ENCODE data around the gene RBBP8NL.

The RBBP8NL gene

DNA sequence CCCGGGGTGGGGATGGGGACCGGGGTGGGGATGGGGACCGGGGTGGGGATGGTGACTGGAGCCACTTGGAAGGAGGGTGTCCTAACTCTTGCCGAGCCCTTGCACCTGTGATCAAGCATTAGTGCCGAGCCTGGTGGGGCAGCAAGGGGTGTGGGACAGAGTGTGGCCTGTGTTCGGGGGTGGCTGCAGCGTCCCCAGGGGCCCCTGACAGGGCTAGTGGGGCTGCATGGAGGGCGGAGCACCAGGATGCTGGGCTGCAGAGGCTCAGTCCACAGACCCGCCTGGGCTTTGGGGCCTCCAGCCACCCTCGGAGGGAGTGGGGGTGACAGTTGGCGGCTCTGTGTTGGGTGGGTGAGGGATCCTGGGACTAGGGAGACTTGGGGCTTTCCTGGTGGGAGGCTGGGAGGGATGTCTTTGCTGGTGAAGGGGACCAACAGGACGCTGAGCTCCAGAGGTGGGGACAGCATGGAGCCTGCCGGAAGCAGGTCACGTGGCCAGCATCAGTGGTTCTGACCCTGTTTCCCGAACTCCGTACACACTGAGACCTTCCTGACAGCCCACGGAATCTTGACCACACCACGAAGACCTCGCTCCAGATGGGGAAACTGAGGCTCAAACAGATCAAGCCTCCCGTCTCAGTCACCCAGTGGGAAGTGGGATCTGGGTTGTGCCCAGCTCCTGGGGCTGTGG, 4.6 kb downstream of the RBBP8NL start:
- no peak for DNase-seq (ENCODE audit: low read depth, low spot score)

DNA sequence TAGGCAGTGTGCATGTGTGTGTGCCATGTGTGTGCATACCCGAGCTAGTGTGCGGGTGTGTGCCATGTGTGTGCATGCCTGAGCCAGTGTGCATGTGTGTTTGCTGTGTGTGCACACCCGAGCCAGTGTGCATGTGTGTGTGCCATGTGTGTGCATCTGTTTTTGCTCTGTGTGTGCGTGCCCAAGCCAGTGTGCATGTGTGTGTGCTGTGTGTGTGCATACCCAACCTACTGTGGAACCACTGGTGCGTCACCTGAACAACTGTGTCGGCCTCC, 5.7 kb downstream of the RBBP8NL start:
- no peak for DNase-seq (ENCODE audit: low read depth, low spot score)

DNA sequence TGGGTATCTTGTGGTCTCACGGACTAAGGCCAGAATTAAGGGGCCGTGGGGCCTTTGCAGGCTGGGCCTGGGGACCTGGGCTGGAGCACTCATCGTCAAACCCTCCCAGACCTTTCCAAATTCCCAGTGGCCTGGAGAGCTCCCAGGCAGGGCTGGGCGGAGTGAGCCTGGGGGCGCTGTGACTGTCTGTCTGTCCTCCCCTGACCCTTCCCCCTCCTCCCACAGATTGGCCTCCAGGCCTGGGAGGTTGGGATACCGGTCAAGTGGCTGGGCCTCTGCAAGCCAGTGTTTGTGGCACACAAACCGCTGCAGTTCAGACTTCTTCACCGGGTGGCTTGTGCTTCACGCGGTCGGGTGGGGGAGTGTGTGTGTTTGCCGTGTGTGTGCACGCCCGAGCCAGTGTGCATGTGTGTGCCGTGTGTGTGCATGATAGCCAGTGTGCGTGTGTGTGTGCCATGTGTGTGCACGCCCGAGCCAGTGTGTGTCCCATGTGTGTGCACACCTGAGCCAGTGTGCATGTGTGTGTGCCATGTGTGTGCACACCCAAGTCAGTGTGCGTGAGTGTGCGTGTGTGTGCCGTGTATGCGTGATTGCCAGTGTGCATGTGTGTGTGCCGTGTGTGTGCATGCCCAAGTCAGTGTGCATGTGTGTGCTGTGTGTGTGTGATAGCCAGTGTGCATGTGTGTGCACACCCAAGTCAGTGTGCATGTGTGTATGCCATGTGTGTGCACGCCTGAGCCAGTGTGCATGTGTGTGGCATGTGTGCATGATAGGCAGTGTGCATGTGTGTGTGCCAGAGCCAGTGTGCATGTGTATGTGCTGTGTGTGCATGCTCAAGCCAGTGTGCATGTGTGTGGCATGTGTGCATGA, 6.3 kb downstream of the RBBP8NL start:
- DNase-seq (ENCODE audit: low read depth, low spot score) = no peak

DNA sequence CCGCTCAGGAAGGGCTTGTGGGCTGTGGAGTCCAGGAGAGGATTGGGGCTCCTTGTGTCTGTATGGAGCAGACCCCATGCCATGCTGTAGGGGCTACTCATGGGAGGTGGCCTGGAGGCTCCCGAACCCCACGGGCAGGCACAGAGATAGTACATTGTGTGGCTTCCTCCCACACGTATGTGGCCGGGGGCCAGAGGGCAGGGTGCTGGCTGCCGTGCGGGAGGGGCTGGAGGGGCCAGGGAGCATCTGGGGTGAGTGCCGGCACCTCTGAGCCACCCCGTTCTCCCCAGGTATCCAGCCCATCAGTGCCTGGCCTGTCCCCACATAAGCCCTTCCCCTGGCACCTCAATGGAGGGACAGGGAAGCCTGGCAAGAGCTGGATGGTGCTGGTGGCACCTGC, 7.6 kb downstream of the RBBP8NL start:
- no peak for DNase-seq (ENCODE audit: low read depth, low spot score)

DNA sequence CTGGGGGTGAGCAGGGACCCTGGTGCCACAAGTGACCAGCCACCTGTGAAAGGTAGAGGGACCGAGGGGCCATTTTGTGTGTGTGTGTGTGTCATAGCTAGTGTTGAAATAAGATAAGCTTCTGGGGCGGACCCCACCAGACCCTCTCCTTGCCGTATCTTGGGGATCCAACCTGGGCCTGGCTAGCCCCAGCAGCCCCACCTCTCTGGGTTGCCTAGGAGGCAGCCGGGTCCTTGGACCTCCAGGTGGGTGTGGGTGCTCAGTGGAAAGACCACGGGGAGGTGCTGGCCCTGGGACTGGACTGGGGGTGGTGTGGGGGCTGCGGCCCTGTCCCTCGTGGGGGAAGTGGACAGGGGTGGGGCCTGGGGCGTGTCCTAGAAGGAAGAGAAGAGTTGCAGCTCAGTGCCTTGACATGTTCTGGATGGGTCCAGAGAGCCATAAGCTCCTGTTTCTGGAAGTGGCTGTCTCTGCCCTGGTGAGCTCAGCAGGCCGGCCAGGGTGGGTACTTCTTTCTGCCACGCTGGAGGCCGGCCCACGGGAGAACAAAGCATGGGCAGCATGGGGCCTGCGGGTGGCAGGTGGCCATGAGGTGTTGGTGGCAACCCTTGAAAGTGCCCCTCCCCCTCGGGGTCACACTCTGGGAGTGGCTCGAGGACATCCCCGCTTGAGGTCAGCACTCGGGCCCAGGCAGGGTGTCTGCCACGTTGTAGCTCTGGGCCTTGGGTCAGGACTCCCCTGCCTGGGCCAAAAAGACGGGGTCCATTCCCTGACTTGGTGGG, 8.4 kb downstream of the RBBP8NL start:
- DNase-seq (ENCODE audit: low read depth, low spot score) = no peak

DNA sequence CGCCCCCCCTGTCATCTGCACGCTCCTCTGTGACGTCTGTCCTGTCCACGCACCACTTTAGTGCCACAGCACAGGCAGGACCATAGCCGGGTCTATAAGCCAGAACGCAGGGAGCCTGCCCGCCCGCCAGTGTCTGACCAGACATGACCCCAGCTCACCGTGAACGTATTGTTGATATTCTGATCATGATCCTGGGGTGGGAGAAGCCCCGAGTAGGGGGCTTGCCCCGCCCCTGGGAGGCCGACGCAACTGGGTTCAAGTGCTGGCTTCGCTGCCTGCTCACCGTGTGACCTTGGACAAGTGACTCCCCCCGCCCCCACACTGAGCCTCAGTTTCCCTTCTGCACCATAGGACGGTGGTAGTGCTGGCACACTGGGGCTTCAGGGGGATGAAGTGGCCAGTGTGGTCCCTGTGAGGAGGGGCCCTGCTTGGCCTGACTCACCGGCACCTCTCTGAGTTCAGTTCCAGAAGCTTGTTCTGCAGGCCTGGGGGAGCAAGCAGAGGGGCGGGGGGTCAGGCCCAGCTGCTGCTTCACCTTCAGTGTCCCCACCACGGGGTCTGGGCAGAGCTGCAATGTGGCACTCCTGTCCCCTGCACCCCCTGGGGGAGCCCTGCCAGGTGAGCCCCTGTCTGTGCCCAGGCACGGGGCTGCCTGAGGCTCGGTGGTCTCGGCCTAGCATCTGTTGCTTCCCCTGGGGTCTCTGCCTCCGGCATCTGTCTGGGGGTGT, 9.2 kb downstream of the RBBP8NL start:
- DNase-seq (ENCODE audit: low read depth, low spot score) = no peak

DNA sequence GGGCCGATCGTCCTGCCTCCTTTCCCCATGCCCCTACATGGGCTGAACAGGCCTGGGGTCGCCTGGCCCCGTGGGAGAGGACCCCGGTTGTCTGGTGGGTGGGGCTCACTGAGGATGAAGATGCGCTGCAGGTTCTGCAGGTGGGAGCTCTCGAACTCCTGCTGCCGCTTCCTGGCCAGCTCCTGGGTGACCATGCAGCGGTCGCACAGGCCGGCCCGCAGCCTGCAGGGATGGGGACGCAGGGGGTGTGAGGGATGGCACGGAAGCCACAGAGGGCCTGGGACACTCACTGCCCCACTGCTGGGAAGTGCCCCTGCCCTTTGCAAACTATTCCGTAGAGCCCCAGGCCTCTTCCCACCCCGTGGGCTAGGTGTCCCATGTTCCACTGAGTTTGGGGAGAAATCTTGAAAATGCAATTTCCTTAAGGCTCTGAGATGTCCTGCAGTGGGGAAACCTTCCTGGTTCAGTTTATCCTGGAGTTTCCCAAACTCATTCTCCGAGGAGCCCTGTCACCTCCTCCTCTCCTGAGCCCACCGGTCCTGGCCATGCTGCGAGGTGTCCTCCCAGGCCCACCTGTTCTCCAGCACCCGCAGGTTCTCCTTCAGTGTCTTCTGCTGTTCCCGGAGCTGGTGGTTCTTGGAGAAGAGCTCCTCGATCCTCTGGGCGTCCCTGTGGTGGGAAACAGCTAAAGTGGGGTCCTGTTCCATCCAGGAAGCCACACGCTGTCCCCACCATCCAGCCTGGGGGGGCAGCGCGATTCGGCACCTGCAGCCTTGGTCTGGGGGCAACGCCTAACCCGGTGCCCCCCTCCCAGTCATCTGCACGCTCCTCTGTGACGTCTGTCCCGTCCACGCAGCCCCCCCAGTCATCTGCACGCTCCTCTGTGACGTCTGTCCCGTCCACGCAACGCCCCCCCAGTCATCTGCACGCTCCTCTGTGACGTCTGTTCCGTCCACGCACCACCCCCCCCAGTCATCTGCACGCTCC, 10.4 kb downstream of the RBBP8NL start:
- DNase-seq (ENCODE audit: low read depth, low spot score) = no peak

DNA sequence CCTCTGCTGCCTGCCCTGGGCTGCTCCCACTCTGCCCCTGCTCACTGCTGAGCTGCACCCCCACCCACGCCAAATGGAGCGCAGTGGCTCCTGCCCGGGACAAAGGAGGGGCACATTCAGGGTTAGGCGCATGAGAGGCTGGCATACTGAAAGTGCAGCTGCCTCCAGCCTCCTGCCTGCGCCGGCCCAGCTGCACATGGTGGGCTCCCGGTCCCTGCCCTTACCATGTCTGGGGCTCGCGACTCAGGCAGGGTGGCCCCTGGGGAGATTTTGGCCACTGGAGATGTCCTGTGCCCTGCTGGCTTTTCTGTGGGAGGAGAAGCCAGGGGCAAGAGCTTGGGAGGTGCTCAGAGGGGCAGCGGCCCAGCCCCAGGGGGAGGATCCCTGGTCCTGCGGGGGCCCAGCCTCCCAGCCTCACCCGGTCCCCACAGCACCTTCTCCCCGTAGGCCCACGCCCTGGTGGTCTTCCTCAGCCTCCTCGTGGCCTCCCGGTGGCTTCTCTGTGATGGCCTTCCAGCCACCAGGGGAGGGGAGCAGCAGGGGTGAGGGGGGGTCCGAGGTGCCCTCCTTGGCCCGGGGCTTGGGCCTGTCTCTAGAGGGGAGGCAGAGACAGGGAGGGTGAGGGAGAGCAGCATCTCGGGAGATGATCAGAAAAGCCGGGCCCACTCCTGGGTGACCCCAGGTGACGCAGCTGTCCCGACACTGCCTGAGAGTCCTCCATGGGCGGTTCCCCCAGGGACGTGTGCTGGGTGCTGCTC, 11.8 kb downstream of the RBBP8NL start:
- DNase-seq (ENCODE audit: low read depth, low spot score) = no peak

DNA sequence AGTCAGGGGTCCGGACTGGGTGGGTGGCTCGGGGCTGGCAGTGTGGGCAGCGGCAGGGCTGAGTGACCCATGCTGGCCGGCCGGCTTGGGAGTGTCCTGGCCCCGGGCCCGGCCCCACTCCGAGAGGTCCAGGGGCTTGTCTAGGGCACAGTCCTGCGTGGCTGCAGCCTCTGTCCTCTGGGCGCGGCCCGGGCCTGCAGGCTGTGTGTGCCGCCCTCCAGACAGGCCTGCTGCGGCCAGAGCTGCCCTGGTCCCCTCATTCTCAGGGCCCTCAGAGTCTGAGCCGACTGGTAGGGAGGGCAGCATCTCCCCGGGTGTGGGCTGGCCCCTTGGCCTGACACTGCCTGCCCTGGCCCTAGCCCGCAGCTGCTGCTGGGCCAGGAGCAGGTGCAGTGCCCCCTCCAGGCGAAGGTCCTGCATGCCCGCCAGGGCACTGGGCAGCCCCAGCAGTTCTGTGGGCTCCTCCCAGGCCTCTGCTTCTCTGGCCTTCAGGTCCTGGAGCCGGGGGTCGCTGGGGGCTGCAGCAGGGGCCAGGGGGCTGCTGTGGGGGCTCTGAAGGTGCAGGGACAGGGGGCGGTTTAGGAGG, 13.3 kb downstream of the RBBP8NL start:
- no peak for DNase-seq (ENCODE audit: low read depth, low spot score)

DNA sequence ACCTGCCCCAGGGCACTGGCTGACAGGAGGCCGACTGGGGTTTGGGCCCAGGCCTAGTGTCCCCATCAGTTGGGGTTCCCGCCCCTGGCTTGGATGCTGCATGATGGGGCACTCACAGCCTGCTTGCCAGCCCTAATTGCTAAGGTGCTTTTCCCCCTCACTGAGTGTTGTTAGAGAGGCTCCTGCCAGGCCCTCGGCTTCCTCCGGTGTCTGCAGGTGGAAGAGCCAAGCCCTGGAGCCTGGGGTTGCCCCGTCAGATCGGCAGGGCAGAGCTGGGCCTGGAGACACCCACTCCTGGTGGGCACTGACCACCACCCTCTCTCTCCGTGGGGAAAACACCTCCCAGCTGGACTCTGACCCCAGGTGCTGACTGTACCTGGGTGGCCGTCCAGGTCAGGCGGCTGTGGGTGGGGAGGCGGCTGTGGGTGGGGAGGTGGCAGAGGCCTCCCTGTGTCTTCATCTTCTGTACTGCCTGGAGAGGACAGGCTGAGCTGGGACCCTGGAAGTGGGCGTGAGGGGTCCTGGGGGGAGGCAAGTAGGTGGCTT, 14.2 kb downstream of the RBBP8NL start:
- DNase-seq (ENCODE audit: low read depth, low spot score) = no peak

DNA sequence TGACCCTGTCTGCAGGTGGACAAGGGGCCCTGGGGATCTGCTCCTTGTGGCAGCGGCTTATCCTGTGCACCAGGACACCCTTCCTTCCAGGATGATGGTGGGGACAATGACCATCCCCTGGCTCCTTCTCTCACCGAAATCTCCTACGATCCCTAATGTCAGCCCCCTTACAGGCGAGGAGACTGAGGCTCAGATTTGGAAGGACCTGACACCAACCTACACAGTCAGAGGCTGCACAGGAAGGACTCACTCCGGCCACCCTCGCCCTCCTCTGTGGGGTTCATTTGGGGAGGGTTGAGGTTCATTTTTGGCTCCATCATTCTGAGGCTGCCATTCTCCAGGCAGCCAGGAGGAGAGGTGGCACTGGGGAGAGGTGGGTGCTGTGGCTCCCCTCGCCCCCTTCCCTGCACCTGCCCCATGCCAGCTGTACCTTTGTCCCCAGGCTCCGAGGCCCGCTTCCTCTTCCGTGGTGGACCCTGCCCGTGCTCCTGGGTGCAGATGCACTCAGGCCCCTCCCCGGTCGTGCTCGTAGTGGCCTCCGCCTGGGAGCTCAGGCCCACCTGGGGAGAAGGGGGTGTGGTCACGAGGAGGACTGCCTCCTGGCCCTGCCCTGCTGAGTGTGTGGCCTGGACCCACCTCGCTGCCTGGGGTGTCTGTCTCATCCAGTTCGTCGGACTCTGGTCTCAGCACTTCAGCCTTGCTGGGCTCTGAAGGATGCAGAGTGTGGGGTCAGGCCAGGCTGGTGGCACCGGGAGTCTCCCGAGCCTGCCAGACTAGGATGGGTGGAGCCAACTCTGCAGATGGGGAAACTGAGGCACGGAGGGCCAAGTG, 14.9 kb downstream of the RBBP8NL start:
- no peak for DNase-seq (ENCODE audit: low read depth, low spot score)

DNA sequence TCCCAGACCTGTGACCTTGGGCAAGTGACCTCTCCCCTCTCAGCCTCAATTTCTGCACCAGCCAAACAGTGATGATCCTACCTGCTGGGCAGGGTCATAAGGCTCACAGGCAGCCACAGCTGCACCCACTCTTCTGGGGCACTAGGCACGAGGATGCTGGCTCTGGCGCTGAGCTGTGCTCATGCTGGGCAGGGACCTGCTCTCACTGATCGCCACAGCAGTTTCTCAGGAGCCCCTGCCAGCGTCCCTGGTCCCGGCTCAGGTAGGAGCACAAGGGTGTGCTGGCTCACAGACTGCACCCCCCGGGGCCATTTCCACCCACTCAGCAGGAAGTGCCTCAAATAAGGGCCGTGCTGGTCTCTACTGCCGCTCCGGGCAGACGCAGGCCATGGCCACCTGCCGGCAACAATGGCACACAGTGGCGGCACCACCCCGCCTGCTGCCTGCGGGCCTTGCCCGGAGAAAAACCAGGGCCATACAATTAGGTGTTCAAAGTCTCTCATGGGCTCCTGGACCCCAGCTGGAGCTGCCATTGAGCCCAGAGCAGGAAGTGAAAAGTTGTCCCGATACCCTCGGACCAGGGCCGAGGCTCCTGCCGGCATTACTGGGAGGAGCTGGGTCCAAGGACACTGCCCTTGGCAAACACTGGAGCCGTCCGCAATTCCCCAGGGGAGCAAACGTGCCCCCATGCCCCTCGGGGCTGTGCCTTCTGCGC, 15.7 kb downstream of the RBBP8NL start:
- DNase-seq (ENCODE audit: low read depth, low spot score) = no peak

DNA sequence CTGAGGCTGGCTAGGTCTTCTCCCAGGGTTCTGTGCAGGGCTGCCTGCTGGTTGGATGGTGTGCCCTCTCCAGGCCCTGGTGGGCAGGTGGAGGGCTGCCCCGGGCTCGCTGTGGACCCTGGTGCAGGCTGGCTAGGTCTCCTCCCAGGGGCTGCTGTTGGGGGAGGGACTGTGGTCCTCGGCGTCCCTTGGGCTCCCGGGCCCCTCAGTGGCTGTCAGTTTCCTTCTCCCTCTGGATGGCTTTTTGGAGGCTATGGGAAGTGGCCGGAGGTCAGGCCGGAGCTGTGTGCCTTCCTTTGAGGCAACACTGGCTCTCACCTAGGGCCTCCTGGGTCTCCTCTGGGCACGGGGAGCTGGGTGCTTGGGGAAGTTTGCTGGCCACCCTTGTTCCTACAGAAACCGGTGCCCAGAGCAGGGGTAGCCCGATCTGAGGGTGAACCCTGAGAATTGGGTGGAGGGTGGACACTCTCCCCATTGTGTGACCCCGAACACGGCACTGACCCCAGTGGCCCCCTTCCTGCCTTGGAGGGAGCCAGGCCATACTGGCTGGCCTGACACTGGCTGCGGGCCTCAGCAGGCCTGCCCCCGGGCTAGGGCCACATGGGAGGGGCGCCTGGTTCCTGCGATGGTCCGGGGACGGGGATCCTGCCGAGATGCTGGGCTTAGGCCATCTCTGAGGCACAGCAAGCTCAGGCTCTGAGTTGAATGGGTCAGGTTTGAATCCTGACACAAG, 16.4 kb downstream of the RBBP8NL start:
- no peak for DNase-seq (ENCODE audit: low read depth, low spot score)

DNA sequence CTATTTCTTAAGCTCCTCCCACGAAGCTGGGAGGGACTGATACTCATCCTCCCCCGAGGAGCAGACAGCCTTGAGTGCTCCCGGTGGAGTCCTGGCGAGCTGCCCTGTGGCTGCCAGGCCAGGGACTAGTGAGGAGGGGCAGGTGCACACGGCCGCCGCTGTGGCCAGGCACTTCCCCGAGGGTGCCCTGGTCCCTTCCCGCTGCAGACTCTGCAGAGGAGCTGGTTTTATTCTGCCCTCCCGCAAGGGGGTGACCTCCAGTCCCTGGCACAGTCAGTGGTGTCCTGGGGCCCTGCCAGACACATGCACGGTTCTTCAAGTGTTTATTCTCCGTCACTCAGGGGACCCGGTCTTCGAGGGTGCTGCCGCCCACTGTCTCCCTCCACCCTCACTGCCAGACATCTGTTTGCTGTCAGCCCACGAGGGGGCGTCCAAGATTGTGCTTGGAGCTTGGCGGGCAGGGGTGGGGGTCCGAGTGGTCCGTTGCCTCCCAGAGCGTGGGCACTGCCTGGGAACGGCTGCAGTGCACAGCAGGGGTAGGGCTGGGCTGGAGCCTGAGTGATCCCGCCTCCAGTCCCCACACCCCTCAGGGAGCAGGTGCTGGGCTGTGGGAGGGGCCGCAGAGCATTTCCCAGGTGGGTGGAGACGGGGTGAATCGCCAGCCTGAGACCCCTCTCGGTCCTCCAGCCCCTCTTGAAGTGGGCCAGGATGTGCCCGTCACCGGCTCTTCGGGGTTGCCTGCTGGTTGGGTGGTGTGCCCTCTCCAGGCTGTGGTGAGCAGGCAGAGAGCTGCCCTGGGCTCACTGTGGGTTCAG, 17.2 kb downstream of the RBBP8NL start:
- no peak for DNase-seq (ENCODE audit: low read depth, low spot score)

DNA sequence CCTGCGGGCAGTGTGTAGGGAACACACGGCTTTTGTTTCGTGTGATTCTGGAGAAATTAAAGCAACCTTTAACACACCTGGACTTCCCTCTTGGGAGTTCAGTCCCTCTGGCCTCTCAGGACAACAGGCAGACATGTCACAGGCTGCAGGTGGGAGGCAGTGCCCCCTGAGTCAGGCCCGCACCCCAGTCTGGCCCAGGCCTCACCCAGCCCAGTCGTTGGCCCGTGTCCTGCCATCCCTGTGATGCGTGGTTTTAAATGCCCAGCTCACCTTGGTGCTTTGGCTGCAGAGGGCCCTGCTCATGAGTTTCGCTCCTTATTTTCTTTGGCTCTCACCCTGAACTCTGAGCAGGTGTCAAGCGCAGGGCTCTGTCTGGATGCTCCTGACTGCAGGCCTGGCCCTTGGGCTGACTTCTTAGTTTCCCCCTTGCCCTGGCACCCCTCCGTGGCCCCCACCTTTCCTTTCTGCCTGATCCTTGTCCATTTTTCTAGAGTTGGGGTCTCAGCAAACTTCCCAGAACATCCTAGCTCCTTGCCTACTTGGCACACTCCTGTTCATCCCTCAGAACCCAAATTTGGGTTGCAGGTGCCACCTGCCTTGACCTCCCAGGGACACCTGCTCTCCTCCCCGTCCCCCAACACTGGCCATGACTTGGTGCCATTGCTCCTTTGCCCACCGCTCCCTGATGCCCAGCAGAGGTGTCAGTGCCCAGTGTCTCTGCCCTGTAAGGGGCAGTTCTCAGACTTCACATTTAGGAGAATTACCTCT, 18.1 kb downstream of the RBBP8NL start:
- no peak for DNase-seq (ENCODE audit: low read depth, low spot score)

All from activated CD4-positive, CD25-positive, alpha-beta regulatory T cell treated with anti-CD3 and anti-CD28 coated beads, Interleukin-2, amount 50 U/mL, for 16 hours (primary cell).